B cell (primary cell): ENCODE results near the gene SLC19A2. TPM values are rescaled to one million over a fixed set of nuclear protein-coding genes. Genes with fewer than 3 reads are reported as not detected.

ENCODE experiments used
- ATAC-seq: fragments of 200-7000 bp; cut with Tn5 transposase; one replicate; pipeline ENCODE4 v1.10.0; 2021; ENCODE audit warnings: low read depth, mild to moderate bottlenecking, moderate number of reproducible peaks, moderate library complexity
- CTCF ChIA-PET: fragments of 350-600 bp; sonication (Branson Sonifier 250); formaldehyde crosslinking; loops from one replicate; lab custom pipeline; 2021; ENCODE audit warnings: antibody characterized with exemption, inconsistent platforms; lab: Charles Lee
- POLR2A ChIA-PET: fragments of 350-600 bp; sonication (Branson Sonifier 250); formaldehyde crosslinking; loops from one replicate; lab custom pipeline; 2021; ENCODE audit warnings: antibody characterized with exemption; lab: Charles Lee
- DNase-seq: peaks from one replicate; pipeline ENCODE4 v3.0.0; 2013
- H2AFZ ChIP-seq: 2 replicates; pipeline ENCODE4 v1.6.1; 2012; ENCODE audit warnings: mild to moderate bottlenecking, low read depth, low read length; ENCODE audit not compliant: insufficient read depth, poor library complexity, severe bottlenecking
- H3K27ac ChIP-seq, 2 donors: 1 replicate in 1 of 2; 2 replicates in 1 of 2; pipeline ENCODE4 v1.5.1; 2012 to 2013; ENCODE audit warnings: low read length in 2 of 2, mild to moderate bottlenecking in 2 of 2, moderate library complexity in 1 of 2
- H3K27me3 ChIP-seq, 4 experiments: fragments of 200-600 bp in 1 of 4; sonication (generic) in 1 of 4; replicated peaks in 1 of 4; 1 replicate in 2 of 4; 2 replicates in 2 of 4; pipeline versions ENCODE4 v1.6.1 to v1.7.0; 2013 to 2016; ENCODE audit warnings: low read length in 3 of 4, mild to moderate bottlenecking in 2 of 4, mixed read lengths in 1 of 4, moderate library complexity in 1 of 4; ENCODE audit not compliant: insufficient read depth in 4 of 4, control insufficient read depth in 3 of 4; ENCODE audit errors: control extremely low read depth in 1 of 4
- H3K36me3 ChIP-seq, 2 experiments: replicated peaks in 1 of 2; 1 replicate in 1 of 2; 2 replicates in 1 of 2; pipeline versions ENCODE4 v1.6.1 to v1.7.1; 2013; ENCODE audit warnings: low read length in 1 of 2; ENCODE audit not compliant: insufficient read depth in 2 of 2, control insufficient read depth in 1 of 2; ENCODE audit errors: control extremely low read depth in 1 of 2, extremely low read depth in 1 of 2
- H3K4me1 ChIP-seq, 2 donors: fragments of 200-600 bp in 1 of 2; sonication (generic) in 1 of 2; 1 replicate in 1 of 2; 2 replicates in 1 of 2; pipeline versions ENCODE4 v1.5.1 to v1.6.1; 2013 to 2017; ENCODE audit warnings: low read length in 2 of 2; ENCODE audit not compliant: control insufficient read depth in 2 of 2, insufficient read depth in 2 of 2
- H3K4me2 ChIP-seq: replicated peaks from 2 replicates; pipeline ENCODE3; 2012; ENCODE audit warnings: mild to moderate bottlenecking, low read depth, low read length; ENCODE audit not compliant: poor library complexity, severe bottlenecking
- H3K4me3 ChIP-seq, 5 experiments: fragments of 200-600 bp in 1 of 5; sonication (generic) in 1 of 5; 1 replicate in 3 of 5; 2 replicates in 2 of 5; pipeline versions ENCODE4 v1.5.1 to v1.7.0; 2011 to 2016; ENCODE audit warnings: low read length in 4 of 5, mild to moderate bottlenecking in 4 of 5, low read depth in 2 of 5, control low read depth in 1 of 5, moderate library complexity in 1 of 5; ENCODE audit not compliant: insufficient read depth in 1 of 5; ENCODE audit errors: control extremely low read depth in 1 of 5, extremely low read depth in 1 of 5
- H3K79me2 ChIP-seq: fragments of 200-600 bp; sonication (generic); one replicate; pipeline ENCODE4 v1.6.0; 2016; ENCODE audit warnings: low read length; ENCODE audit not compliant: control insufficient read depth, insufficient read depth
- H3K9ac ChIP-seq: fragments of 200-600 bp; sonication (generic); 2 replicates; pipeline ENCODE4 v1.6.1; 2017; ENCODE audit warnings: mild to moderate bottlenecking, low read length, moderate library complexity
- H3K9me3 ChIP-seq, 3 donors: one replicate each; pipeline versions ENCODE4 v1.6.1 to v1.7.1; 2013; ENCODE audit warnings: low read length in 2 of 3; ENCODE audit not compliant: control insufficient read depth in 2 of 3, insufficient read depth in 1 of 3; ENCODE audit errors: control extremely low read depth in 1 of 3
- H4K20me1 ChIP-seq: 2 replicates; pipeline ENCODE4 v1.6.0; 2012; ENCODE audit warnings: mild to moderate bottlenecking, low read length; ENCODE audit not compliant: insufficient read depth, control insufficient read depth, poor library complexity, severe bottlenecking
- H3K27ac Mint-ChIP-seq: one replicate; pipeline ENCODE4 v1.8.0; 2021; ENCODE audit warnings: mixed read lengths
- H3K27me3 Mint-ChIP-seq: one replicate; pipeline ENCODE4 v1.8.0; 2021; ENCODE audit warnings: mixed read lengths
- H3K4me1 Mint-ChIP-seq: one replicate; pipeline ENCODE4 v1.8.0; 2021; ENCODE audit warnings: mixed read lengths
- H3K4me3 Mint-ChIP-seq: one replicate; pipeline ENCODE4 v1.8.0; 2021; ENCODE audit warnings: mixed read lengths
- H3K9me3 Mint-ChIP-seq: one replicate; pipeline ENCODE4 v1.8.0; 2022; ENCODE audit warnings: mixed read lengths; ENCODE audit not compliant: insufficient read depth
- EZH2 ChIP-seq: IDR thresholded peaks from 2 replicates; pipeline ENCODE4 v1.6.1; 2012; ENCODE audit warnings: borderline replicate concordance, low read depth, mild to moderate bottlenecking, moderate library complexity, low read length; ENCODE audit not compliant: insufficient read depth, poor library complexity, severe bottlenecking
- WGBS: methylation state at CpG from one replicate; pipeline ENCODE4 v1.1.5; 2013; ENCODE audit warnings: missing lambda C conversion rate; ENCODE audit not compliant: insufficient coverage; 5-methylcytosine and 5-hydroxymethylcytosine counted together
- intact Hi-C: fragments of 100-400 bp; cut with micrococcal nuclease; formaldehyde crosslinking; loops from one replicate; pipeline ENCODE4 v1.10.0; 2022
- polyA plus RNA-seq: library from polyadenylated mRNA; depleted of rRNA; stranded (reverse); fragments of >200 nt; gene quantifications from 2 replicates; pipeline ENCODE4 v1.2.3, GENCODE V29; 2012
- total RNA-seq, 2 donors: library from RNA; stranded (reverse); fragments of 120-200 nt in 1 of 2; gene quantifications; 1 replicate in 1 of 2; 2 replicates in 1 of 2; pipeline versions ENCODE4 v1.2.3 to v1.2.4, GENCODE V29; 2013 to 2022
- TF ChIP-seq, protein P1 (sequence below): fragments of 200-600 bp; IDR thresholded peaks from one replicate; pipeline ENCODE4 v1.8.0; 2022; ENCODE audit warnings: antibody characterized with exemption, mild to moderate bottlenecking

SLC19A2 gene
- total and polyA plus RNA-seq, 2 donors (not counting 1 experiment from before 2014, with no cell fraction given), result 1.5 to 3.9 TPM

DNA sequence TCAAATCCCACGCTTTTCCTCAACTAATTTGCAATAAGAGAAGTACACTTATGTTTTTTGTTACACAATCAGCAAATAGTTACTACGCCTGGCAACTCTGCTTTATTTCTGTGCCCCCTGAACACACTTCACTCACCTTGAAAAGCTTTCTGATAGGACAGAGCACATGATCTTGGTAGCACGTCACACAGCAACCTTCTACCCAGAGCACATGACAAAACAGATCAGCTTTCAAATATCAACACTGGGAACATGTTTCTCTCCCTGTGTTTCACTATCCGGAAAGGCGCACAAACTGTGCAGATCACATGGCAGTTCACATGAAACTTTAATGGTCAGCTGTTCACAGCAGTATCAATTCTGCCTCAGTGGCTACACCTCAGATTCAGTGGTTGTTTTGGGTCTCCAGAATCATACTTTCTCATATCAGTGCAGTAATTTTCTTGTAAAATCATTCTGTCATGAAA is 2.2 kb downstream of the SLC19A2 start:
- Histone ChIP-seq H3K4me3 (no peak overlapping the region), H3K9ac (no peak overlapping the region), H3K36me3 (no peaks in the 10 kb centered on the region), H3K79me2 (peaks cover 11% of the 10 kb centered on the region), H3K27me3 (peaks cover 0 to 3% (median 0%) of the 10 kb centered on the region in 4 experiments), H3K27ac (no peak overlapping the region), H3K9me3 (no peaks in the 10 kb centered on the region), H3K4me2 (no peak overlapping the region), H2AFZ (no peak overlapping the region), H3K4me1 (peaks cover 16 to 18% of the 10 kb centered on the region in 2 donors), H4K20me1 (no peaks in the 10 kb centered on the region)
- Mint-ChIP-seq H3K9me3 (no peaks in the 10 kb centered on the region), H3K27ac (no peak overlapping the region), H3K4me3 (no peak overlapping the region), H3K27me3 (no peaks in the 10 kb centered on the region), H3K4me1 (peaks cover 28% of the 10 kb centered on the region)
- TF ChIP-seq EZH2, result no peak
- TF ChIP-seq, protein P1, sequence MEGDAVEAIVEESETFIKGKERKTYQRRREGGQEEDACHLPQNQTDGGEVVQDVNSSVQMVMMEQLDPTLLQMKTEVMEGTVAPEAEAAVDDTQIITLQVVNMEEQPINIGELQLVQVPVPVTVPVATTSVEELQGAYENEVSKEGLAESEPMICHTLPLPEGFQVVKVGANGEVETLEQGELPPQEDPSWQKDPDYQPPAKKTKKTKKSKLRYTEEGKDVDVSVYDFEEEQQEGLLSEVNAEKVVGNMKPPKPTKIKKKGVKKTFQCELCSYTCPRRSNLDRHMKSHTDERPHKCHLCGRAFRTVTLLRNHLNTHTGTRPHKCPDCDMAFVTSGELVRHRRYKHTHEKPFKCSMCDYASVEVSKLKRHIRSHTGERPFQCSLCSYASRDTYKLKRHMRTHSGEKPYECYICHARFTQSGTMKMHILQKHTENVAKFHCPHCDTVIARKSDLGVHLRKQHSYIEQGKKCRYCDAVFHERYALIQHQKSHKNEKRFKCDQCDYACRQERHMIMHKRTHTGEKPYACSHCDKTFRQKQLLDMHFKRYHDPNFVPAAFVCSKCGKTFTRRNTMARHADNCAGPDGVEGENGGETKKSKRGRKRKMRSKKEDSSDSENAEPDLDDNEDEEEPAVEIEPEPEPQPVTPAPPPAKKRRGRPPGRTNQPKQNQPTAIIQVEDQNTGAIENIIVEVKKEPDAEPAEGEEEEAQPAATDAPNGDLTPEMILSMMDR, result no peak
- CTCF ChIA-PET, result interaction anchor here (1.0 kb wide), 1 partner anchor 1135 kb away, joined by 4 read pairs; no protein-coding TSS in a partner anchor
- POLR2A ChIA-PET, result no interaction called here
- no peak for ATAC-seq
- intact Hi-C loops, result no loop called here
- 90% methylated on average over 2 of the region's 5 CpGs for WGBS
- no peak for DNase-seq

DNA sequence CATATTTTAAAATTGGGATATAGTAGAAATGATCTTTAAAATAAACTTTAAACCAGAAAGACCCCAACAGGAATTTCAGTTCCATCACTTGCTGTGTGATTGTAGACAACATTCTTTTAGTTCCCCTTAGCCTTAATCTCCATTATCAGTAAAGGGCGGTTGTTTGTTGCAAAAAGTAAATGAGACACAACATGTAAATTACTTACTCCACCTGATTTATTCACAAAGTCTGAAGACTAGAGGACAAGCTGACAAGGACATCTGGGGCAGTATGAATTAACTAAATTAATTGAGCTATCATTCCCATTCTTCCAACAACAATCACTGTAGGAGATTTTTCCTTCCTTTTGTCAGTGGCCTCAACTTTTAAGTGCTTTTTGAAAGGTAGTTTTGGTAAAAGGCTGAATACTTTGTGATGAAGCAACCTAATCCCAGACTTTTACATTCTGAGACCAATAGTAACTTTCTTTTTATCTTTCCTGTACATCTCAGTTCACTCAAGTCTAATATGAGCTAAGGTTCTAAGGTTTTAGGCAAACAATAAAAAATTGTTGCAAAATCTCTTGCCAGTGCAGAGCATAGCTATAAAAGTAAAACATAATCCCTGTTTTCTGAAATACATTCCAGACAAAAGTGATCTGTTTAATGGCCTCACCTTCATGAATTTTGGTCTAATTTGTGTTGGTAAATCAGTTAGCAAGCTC is 6.2 kb downstream of the SLC19A2 start:
- peaks cover 11% of the 10 kb centered on the region for H3K79me2 ChIP-seq
- TF ChIP-seq, protein P1, result no peak
- TF ChIP-seq EZH2, result no peak
- no peak overlapping the region for H3K27ac Mint-ChIP-seq
- H3K4me3 ChIP-seq, result no peak overlapping the region
- no peak overlapping the region for H3K27ac ChIP-seq
- no peaks in the 10 kb centered on the region for H3K27me3 ChIP-seq
- no peaks in the 10 kb centered on the region for H4K20me1 ChIP-seq
- no peaks in the 10 kb centered on the region for H3K9me3 ChIP-seq
- ChIA-PET CTCF (interaction anchor here (0.6 to 0.7 kb wide), 2 partner anchors 66 to 131 kb away, joined by 3 read pairs; no protein-coding TSS in a partner anchor), POLR2A (no interaction called here)
- no CpG with 5 or more reads among the region's 1 CpG for WGBS
- no peak for ATAC-seq
- H3K27me3 Mint-ChIP-seq, result no peaks in the 10 kb centered on the region
- no peak overlapping the region for H2AFZ ChIP-seq
- intact Hi-C loops, result no loop called here
- no peak overlapping the region for H3K9ac ChIP-seq
- peaks cover 9% of the 10 kb centered on the region for H3K4me1 Mint-ChIP-seq
- DNase-seq, result no peak
- peaks cover 0 to 5% of the 10 kb centered on the region in 2 experiments for H3K36me3 ChIP-seq
- no peaks in the 10 kb centered on the region for H3K9me3 Mint-ChIP-seq
- peaks cover 1 to 5% of the 10 kb centered on the region in 2 donors for H3K4me1 ChIP-seq
- no peak overlapping the region for H3K4me3 Mint-ChIP-seq
- H3K4me2 ChIP-seq, result no peak overlapping the region
